Lung (tissue), 16 donors: ENCODE measurements around the gene RDX. TPM values are rescaled to one million over a fixed set of nuclear protein-coding genes. Genes with fewer than 3 reads are reported as not detected.

ENCODE experiments used
- ATAC-seq: fragments of 200-7000 bp; cut with Tn5 transposase; one replicate; pipeline ENCODE4 v1.9.1; 2020; ENCODE audit warnings: moderate number of reproducible peaks; ENCODE audit not compliant: insufficient read depth, low FRiP score
- DNase-seq, 3 donors: peaks; one replicate each; pipeline ENCODE4 v3.0.0-alpha.2; 2013 to 2017
- H3K27ac ChIP-seq, 2 donors: one replicate each; pipeline ENCODE4 v1.5.1; 2013; ENCODE audit warnings: mild to moderate bottlenecking in 2 of 2, moderate library complexity in 2 of 2, control low read depth in 1 of 2, inconsistent platforms in 1 of 2, low read depth in 1 of 2, low read length in 1 of 2
- H3K27me3 ChIP-seq, 3 donors: one replicate each; pipeline ENCODE4 v1.5.1; 2013; ENCODE audit warnings: low read length in 2 of 3; ENCODE audit not compliant: control insufficient read depth in 3 of 3, insufficient read depth in 3 of 3
- H3K36me3 ChIP-seq, 4 donors: one replicate each; pipeline ENCODE4 v1.5.1; 2013; ENCODE audit warnings: low read length in 4 of 4, mild to moderate bottlenecking in 1 of 4, moderate library complexity in 1 of 4; ENCODE audit not compliant: control insufficient read depth in 4 of 4, insufficient read depth in 4 of 4
- H3K4me1 ChIP-seq, 5 donors: one replicate each; pipeline ENCODE4 v1.5.1; 2013; ENCODE audit warnings: low read length in 5 of 5, mild to moderate bottlenecking in 2 of 5, moderate library complexity in 1 of 5; ENCODE audit not compliant: control insufficient read depth in 5 of 5, insufficient read depth in 5 of 5
- H3K4me3 ChIP-seq: one replicate; pipeline ENCODE4 v1.5.1; 2013; ENCODE audit warnings: mild to moderate bottlenecking, control low read depth, moderate library complexity
- H3K9ac ChIP-seq, 2 donors: one replicate each; pipeline ENCODE4 v1.5.1; 2013; ENCODE audit warnings: low read length in 2 of 2, control low read depth in 1 of 2; ENCODE audit not compliant: insufficient read depth in 1 of 2
- H3K9me3 ChIP-seq, 4 donors: one replicate each; pipeline ENCODE4 v1.5.1; 2013; ENCODE audit warnings: low read length in 3 of 4, mild to moderate bottlenecking in 1 of 4, moderate library complexity in 1 of 4; ENCODE audit not compliant: control insufficient read depth in 4 of 4, insufficient read depth in 3 of 4
- CTCF ChIP-seq: IDR thresholded peaks from 2 replicates; pipeline ENCODE4 v1.5.1; 2012; ENCODE audit warnings: mild to moderate bottlenecking; ENCODE audit errors: control extremely low read depth, extremely low read depth
- WGBS, 2 donors: extraction: QIAGEN DNeasy Blood & Tissue Kit; methylation state at CpG; one replicate each; pipeline ENCODE4 v1.1.7; 2013; 5-methylcytosine and 5-hydroxymethylcytosine counted together
- long read RNA-seq, 5 donors: transcript quantifications; one replicate each; lab custom pipeline, GENCODE V29; 2026
- polyA plus RNA-seq, 2 donors: library from polyadenylated mRNA; stranded (reverse); fragments of 200-250 nt; gene quantifications; one replicate each; pipeline ENCODE4 v1.2.1, GENCODE V29; 2013
- total RNA-seq, 2 donors: library from RNA; depleted of rRNA in 1 of 2; stranded (reverse); fragments of >200 nt in 1 of 2; gene quantifications; one replicate each; pipeline ENCODE4 v1.2.1, GENCODE V29; 2014 to 2021
- donor health status: control.
- donor health status: control.
- donor health status: Bipolar disorder and iron deficiency.
- donor health status: healthy.
- donor health status: DM: yes; HTN: yes; CAD: no.

The RDX gene
- total RNA-seq (100 to 1,000 TPM in 1 of 2 donors, 10 to 100 TPM in 1; 78.2 to 144 TPM), polyA plus RNA-seq (10 to 100 TPM; 21.8 to 40.2 TPM)
- long read RNA-seq, donor 1, full-length matches to known transcripts, result 7 of 41 reads
- long read RNA-seq, donor 1, partial matches to known transcripts, result 34 of 41 reads
- long read RNA-seq, donor 1, other reads (novel, unspliced or antisense), result 0 of 41 reads
- long read RNA-seq, donor 2, partial matches to known transcripts, result 32 of 60 reads
- long read RNA-seq, donor 2, other reads (novel, unspliced or antisense), result 28 of 60 reads
- long read RNA-seq, donor 3, full-length matches to known transcripts, result 1 of 17 reads
- long read RNA-seq, donor 3, partial matches to known transcripts, result 16 of 17 reads
- long read RNA-seq, donor 3, other reads (novel, unspliced or antisense), result 0 of 17 reads
- long read RNA-seq, donor 4, full-length matches to known transcripts, result 3 of 20 reads
- long read RNA-seq, donor 4, partial matches to known transcripts, result 17 of 20 reads
- long read RNA-seq, donor 4, other reads (novel, unspliced or antisense), result 0 of 20 reads
- long read RNA-seq, donor 5, full-length matches to known transcripts, result 5 of 72 reads
- long read RNA-seq, donor 5, partial matches to known transcripts, result 67 of 72 reads
- long read RNA-seq, donor 5, other reads (novel, unspliced or antisense), result 0 of 72 reads

- peak within 1 kb of the TSS; percentile 67 to 74 for H3K9ac ChIP-seq
- H3K4me3 ChIP-seq, result peak within 1 kb of the TSS; percentile 84
- DNase-seq, result peak; percentile 84 to 87 (median 85)
- peaks cover 0 to 2% (median 0%) of the 10 kb centered on the region in 4 donors for H3K9me3 ChIP-seq
- no peaks in the 10 kb centered on the region for H3K27me3 ChIP-seq
- no peaks in the 10 kb centered on the region for H3K36me3 ChIP-seq
- WGBS, 2 donors, result 0 to 1% methylated on average over 75 to 113 of the region's 113 CpGs
- TF ChIP-seq CTCF, result no peak
- peak within 1 kb of the TSS; percentile 97 to 99 for H3K27ac ChIP-seq
- peaks cover 0 to 42% (median 12%) of the 10 kb centered on the region in 5 donors for H3K4me1 ChIP-seq
- ATAC-seq, result peak; percentile 92
Measured at GRCh38 chr11:110296226-110297075, at the start of gene RDX. RDX (minus strand) TSS chr11:110296614; CDS start chr11:110279692, 16,922 bp downstream.

GRCh38 chr11:110345743-110346142, 49.3 kb upstream of the RDX start:
- no peak overlapping the region for H3K9ac ChIP-seq
- no peak overlapping the region for H3K4me3 ChIP-seq
- ATAC-seq (peak; percentile 27), DNase-seq (no peak)
- no peak for TF ChIP-seq CTCF
- no peaks in the 10 kb centered on the region for H3K36me3 ChIP-seq
- H3K4me1 ChIP-seq, result no peaks in the 10 kb centered on the region
- no peaks in the 10 kb centered on the region for H3K9me3 ChIP-seq
- no peak overlapping the region for H3K27ac ChIP-seq
- no peaks in the 10 kb centered on the region for H3K27me3 ChIP-seq
- WGBS, 2 donors, result 17 to 37% methylated on average over 3 of the region's 3 CpGs

- no peak for ATAC-seq
- no peak for TF ChIP-seq CTCF
- 48 to 52% methylated on average over 2 of the region's 2 CpGs for WGBS, 2 donors
- H3K4me3 ChIP-seq, result no peak overlapping the region
- H3K9ac ChIP-seq, result no peak overlapping the region
- no peaks in the 10 kb centered on the region for H3K36me3 ChIP-seq
- H3K4me1 ChIP-seq, result no peaks in the 10 kb centered on the region
- no peak overlapping the region for H3K27ac ChIP-seq
- H3K9me3 ChIP-seq, result no peaks in the 10 kb centered on the region
- no peaks in the 10 kb centered on the region for H3K27me3 ChIP-seq
- no peak for DNase-seq
Measured at GRCh38 chr11:110340436-110340835, 44.0 kb upstream of the RDX start.
